Embryonic facial prominence (tissue), 1 donor: Measurements from ENCODE around the gene CD33.
"Not testable (repeated sequence)": the region's sequence is repeated elsewhere in the genome, so short reads cannot be mapped to it uniquely, and the experiment has no call there.

Experiments used
- DNase-seq: peaks from one replicate; pipeline ENCODE4 v3.0.0-alpha.2; 2016; ENCODE audit errors: extremely low spot score

The CD33 gene

DNA sequence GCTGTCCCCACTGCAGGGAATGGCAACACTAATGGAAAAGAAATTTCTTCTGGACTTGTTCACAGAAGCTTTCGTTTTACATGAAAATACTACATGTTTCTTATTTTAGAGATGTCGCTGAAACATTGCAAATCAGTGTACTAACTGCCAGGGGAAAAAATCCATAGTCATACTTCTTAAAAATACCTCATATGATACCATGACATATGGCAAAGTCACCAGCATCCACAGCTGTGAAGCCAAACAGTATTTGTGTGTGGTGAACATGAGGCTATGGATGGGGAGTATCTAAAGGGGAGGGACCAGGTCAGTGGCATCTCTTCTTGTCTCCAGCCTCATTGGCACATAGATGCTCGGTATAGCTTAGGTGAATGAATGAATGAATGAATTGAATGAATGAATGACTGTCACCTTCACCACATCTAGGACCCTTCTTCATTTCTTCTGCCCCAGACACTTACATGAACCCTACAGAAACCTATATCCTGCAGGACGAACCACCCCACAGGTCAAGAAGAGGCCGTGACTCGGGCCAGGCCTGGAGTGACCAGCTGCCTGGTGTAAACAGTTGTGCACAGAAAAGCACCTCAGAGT is 14.6 kb upstream of the CD33 start:
- no peak for DNase-seq

DNA sequence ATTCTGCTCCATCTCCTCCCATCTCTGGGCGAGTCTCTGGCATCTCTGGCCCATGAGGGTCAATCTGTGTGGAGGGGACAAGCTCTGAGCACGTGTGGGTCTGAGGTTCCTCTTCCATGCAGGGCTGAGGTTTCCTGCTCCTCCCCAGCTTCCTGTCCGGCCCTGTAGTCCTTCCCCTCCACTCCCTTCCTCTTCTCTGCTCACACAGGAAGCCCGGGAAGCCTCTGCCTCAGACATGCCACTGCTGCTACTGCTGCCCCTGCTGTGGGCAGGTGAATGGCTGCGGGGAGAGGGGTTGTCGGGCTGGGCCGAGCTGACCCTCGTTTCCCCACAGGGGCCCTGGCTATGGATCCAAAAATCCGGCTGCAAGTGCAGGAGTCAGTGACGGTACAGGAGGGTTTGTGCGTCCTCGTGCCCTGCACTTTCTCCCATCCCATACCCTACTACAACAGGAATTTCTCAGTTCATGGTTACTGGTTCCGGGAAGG is 14.0 kb upstream of the CD33 start:
- not testable (repeated sequence) for DNase-seq

DNA sequence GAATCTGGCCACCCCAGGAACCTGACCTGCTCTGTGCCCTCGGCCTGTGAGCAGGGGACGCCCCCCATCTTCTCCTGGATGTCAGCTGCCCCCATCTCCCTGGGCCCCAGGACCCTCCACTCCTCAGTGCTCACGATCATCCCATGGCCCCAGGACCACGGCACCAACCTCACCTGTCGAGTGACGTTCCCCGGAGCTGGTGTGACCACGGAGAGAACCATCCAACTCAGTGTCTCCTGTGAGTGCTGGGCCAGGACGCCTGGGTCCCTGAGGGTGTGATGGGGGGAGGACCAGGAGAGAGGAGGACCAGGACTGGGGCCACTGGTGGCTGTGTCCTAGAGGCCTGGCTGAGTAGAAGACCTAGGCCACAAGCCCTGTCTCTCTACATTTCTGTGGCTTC is 13.0 kb upstream of the CD33 start:
- no peak for DNase-seq

DNA sequence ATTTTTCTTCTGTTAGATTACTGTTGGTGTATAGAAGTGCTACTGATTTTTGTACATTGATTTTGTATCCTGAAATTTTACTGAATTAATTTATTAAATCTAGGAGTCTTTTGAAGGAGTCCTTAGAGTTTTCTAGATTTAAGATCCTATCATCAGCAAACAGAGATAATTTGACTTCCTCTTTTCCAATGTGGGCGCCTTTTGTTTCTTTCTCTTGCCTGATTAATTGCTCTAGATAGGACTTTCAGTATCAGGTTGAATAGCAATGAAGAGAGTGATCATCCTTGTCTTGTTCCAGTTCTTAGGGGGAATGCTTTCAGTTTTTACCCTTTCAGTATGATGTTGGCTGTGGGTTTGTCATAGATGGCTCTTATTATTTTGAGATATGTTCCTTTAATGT is 5.6 kb upstream of the CD33 start:
- DNase-seq: no peak

DNA sequence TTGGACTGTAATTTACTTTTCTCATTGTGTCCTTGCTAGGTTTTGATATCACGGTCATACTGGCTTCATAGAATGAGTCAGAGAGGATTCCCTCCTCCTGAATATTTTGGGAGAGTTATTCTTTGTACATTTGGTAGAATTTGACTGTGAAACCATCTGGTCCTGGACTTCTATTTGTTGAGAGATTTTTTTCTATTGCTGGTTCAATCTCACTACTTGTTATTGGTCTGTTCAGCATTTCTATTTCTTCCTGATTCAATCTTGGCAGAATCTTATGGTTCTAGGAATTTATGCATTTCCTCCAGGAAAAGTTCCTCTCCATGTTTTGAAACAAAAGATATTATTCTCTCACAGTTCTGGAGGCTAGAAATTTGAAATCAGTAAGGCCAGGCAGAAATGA is 4.9 kb upstream of the CD33 start:
- no peak for DNase-seq

DNA sequence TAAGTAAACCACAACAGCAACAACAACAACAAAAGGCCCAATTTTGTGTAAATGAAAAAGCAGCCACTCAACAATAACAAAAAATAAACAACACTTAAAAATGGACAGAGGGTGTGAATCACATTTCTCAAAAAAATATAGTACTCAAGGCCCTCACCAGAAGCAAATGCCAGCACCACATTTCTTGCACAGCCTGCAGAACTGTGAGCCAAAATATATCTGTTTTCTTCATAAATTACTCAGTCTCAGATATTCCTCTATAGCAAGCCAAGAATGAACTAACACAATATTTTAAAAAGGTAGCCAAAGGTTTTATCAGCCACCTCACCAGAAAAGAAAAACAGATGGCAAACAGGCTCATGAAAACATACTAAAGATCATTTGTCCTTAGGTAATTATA is 3.9 kb upstream of the CD33 start:
- DNase-seq: no peak

DNA sequence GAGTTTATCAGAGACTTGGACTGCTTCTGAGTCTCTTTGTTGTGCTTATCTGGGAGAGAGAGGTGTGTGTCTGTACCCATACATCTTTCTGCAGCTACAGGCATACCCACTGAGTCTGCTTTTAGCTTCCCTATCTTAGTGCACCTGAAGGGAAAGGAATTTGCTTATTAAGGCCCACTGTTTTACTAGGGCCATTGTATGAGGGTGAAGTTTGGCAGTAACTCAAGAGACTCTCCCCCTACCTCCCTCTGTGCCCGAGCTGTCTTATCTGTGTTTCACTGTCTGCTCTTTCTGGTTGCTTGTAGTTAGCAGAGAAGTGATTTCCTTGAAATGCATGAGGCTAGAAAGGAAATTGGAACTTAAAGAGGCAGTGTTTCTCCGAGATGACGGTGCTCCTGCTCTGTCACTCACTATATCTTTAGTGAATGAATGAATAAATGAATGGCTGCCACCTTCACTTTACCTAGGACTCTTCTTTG is 678 bp upstream of the CD33 start:
- DNase-seq: no peak

DNA sequence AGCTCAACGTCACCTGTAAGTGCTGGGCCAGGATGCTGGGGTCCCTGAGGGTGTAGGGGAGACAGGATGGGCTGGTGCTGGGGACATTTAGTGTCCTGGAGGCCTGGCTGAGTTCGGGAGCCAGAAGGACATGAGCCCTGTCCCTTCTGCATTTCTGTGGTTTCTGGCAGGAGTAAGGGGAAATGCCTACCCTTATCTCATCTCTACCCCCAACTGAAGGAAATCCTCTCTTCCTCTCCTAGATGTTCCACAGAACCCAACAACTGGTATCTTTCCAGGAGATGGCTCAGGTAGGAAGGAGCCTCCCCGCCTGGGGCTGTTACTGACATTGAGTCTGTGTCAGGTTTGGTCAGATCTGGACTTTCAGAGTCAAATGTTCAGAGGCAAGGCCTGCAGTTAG is 1.2 kb downstream of the CD33 start:
- no peak for DNase-seq

DNA sequence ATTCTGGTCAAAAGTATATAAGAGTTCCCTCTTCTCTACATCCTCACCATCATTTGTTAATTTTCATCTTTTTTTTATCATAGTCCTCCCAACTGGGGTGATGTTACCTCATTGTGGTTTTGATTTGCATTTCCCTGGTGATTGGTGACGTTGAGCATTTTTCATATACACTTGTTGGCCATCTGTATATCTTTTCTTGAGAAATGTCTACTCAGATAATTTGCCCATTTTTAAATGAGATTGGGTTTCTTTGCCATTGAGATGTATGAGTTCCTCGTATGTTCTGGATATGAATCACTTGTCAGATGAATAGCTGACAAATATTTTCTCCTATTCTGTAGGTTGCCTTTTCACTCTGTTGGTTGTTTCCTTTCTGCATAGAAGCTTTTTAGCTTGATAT is 2.4 kb downstream of the CD33 start:
- DNase-seq: no peak

DNA sequence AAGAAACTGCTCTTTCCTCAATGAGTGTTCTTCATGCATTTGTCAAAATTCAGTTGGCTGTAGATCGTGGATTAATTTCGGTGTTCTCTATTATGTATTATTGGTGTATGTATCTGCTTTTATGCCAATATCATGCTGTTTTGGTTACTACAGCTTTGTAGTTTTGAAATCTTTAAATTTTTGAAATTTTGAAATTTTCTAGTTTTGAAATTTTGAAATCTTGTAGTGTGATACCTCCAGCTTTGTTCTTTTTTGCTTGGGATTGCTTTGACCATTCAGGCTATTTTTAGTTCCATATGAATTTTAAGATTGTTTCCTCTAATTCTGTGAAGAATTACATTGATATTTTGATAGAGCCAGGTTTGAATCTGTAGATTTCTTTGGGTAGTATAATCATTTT is 3.1 kb downstream of the CD33 start:
- DNase-seq: no peak

DNA sequence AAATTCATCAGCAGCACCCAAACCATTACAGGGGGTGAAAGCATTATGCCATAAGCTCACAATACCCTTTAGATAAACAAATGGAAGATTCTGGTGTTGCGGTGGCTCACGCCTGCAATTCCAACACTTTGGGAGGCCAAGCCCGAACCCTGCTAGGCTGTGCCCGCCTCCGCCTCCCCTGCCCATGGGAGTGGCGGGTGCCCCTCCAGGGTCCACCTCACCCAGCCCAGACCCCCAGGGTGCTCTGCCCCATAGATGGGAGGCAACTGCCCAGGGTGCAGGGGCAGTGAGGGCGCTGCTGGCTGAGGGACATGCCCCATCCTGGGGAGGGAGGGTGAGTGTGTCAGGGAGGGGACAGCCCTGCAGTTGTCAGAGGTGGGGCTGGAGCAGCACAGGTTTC is 16.0 kb downstream of the CD33 start:
- DNase-seq: no peak

DNA sequence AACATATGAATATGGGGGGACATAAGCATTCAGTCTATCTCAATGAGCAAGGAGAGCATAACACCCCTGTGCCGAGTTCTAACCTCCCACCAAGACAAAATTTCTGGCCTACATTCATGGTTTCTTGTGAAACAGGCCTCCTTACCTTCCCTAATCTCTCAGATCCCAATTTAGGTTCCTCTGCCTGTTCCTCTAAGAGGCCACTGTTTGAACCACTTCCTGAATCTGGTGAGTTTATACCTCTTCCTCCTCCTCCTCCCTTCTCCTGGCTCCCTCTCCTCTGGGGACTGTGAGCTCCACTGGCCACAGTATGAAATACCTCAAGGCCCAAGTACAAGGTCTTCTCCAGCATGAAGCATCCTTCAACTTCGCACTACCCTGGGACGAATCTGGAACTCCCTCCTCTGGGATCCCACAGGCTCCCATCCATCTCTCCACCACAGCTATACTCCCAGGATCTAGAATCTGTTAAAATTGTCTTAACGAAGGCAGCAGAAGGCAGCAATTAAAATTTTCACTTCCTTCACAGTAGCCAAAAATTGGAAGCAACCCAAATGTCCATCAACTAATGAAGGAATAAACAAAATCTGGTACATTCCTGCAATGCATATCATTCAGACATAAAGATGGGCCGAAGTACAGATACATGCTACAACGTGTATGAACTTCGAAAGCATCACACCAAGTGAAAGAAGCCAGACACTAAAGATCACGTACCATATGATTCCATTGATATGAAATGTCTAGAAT is 18.2 kb downstream of the CD33 start:
- no peak for DNase-seq

DNA sequence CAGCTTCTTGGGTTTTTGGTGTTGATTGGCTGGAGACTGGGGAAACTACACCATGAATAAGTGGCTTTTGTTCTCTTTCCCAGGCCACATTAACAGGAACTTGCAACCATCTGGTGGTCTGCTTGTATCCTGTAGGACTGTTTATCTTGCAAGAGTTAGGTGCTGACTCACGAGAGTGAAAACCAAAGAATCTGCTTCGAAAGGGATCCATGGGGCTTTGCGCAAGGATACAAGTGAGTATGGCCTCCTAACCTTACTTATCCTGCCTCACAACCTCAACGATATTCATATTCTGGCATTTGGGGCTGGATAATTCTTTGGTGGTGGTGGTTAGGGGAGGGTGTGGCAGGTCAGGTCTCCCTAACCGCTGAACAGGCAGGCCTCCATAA is 21.3 kb downstream of the CD33 start:
- no peak for DNase-seq

DNA sequence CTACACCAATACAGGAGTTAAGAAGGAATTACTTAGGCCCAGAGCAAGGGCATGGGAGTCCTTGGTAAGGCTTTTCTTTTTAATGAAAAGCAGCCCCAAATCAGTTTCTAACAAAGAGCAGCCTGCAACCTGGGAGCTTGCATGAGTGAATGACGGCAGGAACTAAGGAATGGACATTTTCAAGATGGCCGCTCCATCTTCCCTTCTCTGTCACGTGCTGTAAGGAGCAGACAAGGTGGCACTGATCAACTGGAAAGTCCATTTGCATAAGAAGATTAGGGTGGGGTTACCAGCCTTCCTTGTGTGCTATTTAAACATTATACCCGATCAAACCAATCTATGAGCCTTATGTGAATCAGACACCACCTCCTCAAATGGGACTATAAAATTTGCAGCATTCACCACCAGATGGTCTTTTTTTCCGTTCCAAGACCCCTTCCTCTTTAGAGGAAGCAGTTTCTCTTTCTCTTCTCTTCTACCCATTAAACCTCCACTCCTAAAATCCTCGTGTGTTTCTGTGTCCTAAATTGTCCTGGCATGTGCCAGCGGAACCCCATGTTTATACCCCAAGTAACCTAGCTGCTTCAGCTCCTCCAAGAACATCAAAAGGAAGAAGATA is 23.2 kb downstream of the CD33 start:
- no peak for DNase-seq

DNA sequence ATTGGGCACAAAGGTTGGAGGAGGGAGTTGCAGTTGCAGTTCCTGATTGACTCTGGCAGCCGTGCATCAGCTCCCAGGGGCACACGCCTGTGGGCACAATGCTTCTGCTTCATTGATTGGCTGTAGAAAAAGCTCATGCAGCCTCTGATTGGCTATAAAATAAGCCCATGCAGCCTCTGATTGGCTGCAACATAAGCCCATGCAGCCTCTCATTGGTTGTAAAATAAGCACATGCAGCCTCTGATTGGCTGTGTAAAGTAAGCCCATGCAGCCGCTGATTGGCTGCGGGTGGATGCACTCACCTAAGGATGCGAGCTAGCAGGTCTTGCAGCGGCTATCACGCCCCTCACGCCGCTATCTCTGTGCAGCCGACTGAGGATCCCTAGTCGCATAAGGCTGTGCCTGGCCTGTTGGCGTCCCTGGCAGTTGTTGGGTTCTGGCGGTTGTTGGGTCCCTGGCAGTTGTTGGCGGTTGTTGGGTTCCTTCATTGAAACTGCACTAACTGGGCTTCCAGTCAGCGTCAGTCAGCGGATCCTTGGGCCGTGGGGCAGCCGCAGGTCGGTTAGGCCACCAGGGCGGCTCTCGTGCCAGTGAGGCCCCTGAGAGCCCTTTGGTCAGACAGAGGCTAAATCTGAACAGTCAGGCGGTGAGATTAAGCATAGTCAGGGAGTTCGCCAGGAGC is 26.0 kb downstream of the CD33 start, which contains the start of gene SIGLECL1:
TSS of gene SIGLECL1 (plus strand) at position 295 of the 682 bp plus-strand sequence. CDS start 12,993 bp downstream, outside the sequence.
- DNase-seq: no peak

DNA sequence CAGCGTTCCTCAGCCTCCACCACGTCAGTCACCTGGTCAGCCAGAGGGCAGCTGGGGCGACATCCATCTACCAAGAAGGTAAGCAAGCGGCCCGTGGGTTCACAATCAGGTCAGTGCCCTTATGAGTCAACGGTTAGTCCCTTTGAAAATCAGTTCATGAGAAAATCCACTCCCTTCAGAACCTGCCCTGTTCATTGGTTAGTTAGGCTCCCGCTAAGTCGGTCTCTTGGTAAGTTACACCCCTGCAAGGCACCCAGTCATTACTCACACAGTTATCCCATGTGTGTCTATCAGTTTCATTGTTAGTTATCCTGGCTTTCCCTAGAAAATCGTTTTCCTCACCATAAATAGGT is 26.6 kb downstream of the CD33 start:
- no peak for DNase-seq

DNA sequence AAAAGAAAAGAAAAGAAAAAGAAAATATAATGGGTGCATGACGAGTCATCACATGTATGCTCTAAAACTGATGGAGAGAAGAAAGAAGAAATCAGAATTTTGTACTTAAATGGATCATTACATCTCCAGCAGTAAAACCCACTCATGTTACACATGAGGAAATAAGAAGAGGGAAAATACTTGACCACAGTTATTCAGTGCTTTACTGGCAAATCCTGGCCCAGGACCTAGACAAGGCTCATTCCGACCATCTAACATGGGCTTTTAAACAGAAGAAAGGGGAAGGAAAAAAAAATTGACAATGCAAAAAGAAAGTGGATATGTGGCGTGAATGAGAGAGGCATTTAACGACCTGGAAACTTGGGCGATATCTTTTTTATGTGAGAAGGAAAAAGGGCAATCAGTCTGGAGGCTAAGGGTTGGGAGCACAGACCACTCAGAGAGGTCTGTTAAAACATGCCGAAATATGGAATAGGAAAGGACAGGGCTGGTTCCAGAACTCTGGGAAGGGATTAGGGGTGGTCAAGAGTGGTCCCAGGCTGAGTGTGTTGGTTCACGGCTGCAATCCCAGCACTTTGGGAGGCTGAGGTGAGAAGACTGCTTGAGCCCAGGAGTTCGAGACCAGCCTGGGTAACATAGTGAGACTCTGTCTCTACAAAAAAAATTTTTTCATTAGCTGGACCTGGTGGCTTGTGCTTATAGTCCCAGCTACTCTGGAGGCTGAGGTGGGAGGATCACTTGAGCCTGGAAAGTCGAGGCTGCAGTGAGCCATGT is 27.6 kb downstream of the CD33 start:
- no peak for DNase-seq

DNA sequence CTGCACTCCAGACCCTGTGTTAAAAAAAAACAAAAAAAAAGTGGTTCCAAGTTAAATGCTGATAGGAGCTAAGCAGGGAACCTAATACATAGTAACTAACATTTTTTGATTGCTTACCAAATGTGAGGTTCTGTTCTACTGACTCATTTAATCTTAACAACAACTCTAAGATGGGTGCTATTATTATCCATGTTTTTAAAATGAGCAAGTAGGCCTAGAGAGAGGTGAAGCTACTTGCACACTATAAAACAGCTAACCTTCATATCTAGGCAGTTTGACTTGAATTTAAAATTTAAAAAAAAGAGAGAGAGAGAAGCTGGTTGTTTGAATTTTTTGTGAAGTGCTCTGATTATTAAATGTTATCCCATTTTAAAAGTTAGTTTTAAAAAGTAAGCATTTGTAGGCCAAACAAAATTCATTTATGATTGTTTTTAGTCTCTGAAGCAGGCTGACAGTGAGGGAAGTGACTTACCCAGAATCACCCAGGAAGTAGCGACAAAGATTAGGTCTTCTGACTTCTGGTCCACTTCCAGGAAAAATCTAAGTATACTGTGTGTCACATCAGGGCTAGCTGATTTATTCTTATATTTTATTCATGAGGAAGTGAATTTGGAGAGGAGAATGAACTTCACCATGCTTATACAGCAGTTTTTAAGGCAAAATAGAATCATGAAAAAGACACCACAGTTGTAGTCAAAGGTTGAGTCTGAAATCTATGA is 28.4 kb downstream of the CD33 start:
- no peak for DNase-seq

DNA sequence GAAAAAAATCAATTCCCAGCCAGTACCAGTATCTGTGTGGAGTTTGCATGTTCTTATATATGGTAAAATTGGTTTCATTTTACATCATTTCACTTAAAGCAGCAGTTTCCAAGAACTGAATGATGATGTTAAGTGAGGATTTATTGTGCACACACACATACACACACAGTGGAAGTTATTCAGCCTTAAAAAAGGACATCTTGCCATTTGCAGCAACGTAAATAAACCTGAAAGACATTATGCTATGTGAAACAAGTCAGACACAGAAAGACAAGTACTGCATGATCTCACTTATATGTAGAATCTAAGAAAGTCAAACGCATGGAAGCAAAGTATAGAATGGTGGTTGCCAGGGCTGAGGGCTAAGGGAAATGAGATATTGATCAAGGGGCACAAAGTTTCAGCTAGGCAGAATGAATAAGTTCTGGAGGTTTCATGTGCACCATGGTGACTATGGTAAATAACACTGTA is 31.3 kb downstream of the CD33 start:
- DNase-seq: no peak

DNA sequence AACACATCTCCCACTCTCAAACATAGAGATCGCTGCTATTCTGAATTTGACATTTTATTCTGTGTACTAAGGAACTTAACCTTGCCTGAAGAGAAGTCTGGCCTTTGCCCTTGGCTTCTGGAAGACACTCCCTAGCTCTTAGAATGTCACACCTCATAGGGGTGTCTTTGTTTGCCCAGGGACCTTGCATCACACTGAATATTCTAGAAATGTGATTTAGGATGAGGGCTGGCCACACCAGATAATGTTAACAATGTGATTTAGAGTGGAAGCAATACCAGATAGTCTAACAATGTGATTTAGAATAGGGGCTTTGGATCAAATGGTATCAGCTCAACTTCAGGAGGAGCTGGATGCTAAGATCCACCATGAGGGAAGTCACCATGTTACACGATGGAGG is 32.6 kb downstream of the CD33 start:
- DNase-seq: no peak
